Testis (tissue), 3 donors: ENCODE measurements around the gene RUVBL2. TPM values are rescaled to one million over a fixed set of nuclear protein-coding genes. Genes with fewer than 3 reads are reported as not detected.

Experiments used
- DNase-seq: peaks from one replicate; pipeline ENCODE4 v3.0.0-alpha.2; 2019
- H3K27ac ChIP-seq, 2 donors: fragments of 200-600 bp; sonication (generic); one replicate each; pipeline ENCODE4 v1.5.1; 2019
- H3K27me3 ChIP-seq: fragments of 200-600 bp; sonication (generic); one replicate; pipeline ENCODE4 v1.5.1; 2019
- H3K36me3 ChIP-seq: fragments of 200-600 bp; sonication (generic); one replicate; pipeline ENCODE4 v1.5.1; 2017; ENCODE audit warnings: low read depth; ENCODE audit errors: missing control alignments
- H3K4me1 ChIP-seq: fragments of 200-600 bp; sonication (generic); one replicate; pipeline ENCODE4 v1.5.1; 2019
- H3K4me3 ChIP-seq, 2 donors: fragments of 200-600 bp; sonication (generic); one replicate each; pipeline ENCODE4 v1.5.1; 2017 to 2019
- H3K9me3 ChIP-seq: fragments of 200-600 bp; sonication (generic); one replicate; pipeline ENCODE4 v1.5.1; 2017
- CTCF ChIP-seq, 3 experiments: fragments of 450-650 bp in 2 of 3; fragments of 200-600 bp in 1 of 3; sonication (generic) in 1 of 3; IDR thresholded peaks; one replicate each; pipeline ENCODE4 v1.5.1; 2016 to 2019; ENCODE audit warnings: antibody characterized with exemption in 3 of 3, mild to moderate bottlenecking in 2 of 3, moderate library complexity in 1 of 3
- POLR2A ChIP-seq: fragments of 450-650 bp; IDR thresholded peaks from one replicate; pipeline ENCODE4 v1.6.1; 2017; ENCODE audit warnings: antibody characterized with exemption, mild to moderate bottlenecking, moderate library complexity
- WGBS, 2 donors: methylation state at CpG; one replicate each; pipeline ENCODE4 v1.1.5; 2018; 5-methylcytosine and 5-hydroxymethylcytosine counted together
- intact Hi-C: fragments of 100-400 bp; cut with DNase I; formaldehyde crosslinking; loops from one replicate; pipeline ENCODE4 v1.15.1; 2023; ENCODE audit warnings: low total_unique reads
- polyA plus RNA-seq: library from polyadenylated mRNA; stranded (reverse); fragments of 350-450 nt; fragmentation: Illumina TruSeq; extraction: RNeasy Lipid Tissue Mini Kit (QIAGEN cat#74804); gene quantifications from one replicate; pipeline ENCODE4 v1.2.3, GENCODE V29; 2014; ENCODE audit warnings: low read depth, low replicate concordance; ENCODE audit not compliant: insufficient read depth
- total RNA-seq, 2 donors: library from RNA; depleted of rRNA; stranded (reverse); fragments of >200 nt; gene quantifications; one replicate each; pipeline ENCODE4 v1.2.3, GENCODE V29; 2016

Gene RUVBL2
- total and polyA plus RNA-seq, 3 donors from 2014 or later = 299 to 528 (median 395) TPM

- Histone ChIP-seq H3K4me3 (peak within 1 kb of the TSS; percentile 49 to 61), H3K27me3 (no peaks in the 10 kb centered on the region), H3K27ac (no peak within 1 kb of the TSS), H3K9me3 (no peaks in the 10 kb centered on the region), H3K4me1 (peaks cover 14% of the 10 kb centered on the region), H3K36me3 (no peaks in the 10 kb centered on the region)
- TF ChIP-seq POLR2A (no peak), CTCF (IDR thresholded peaks at IDR 0.05) (no peak)
- 5 to 8% methylated on average over 23 to 38 of the region's 38 CpGs for WGBS, 2 donors
- intact Hi-C loops = no loop called here
- peak; percentile 70 for DNase-seq
Measured at GRCh38 chr19:49057636-49058234, 64.0 kb downstream of the RUVBL2 start, which contains the start of gene CGB7. TSS of gene CGB7 (minus strand) at chr19:49057749. CDS start at chr19:49055375, 2,374 bp downstream.

GRCh38 chr19:49058562-49058961 lies 64.9 kb downstream of the RUVBL2 start:
- Histone ChIP-seq H3K36me3 (no peaks in the 10 kb centered on the region), H3K9me3 (no peaks in the 10 kb centered on the region), H3K27me3 (no peaks in the 10 kb centered on the region), H3K4me1 (peaks cover 14% of the 10 kb centered on the region), H3K27ac (no peak overlapping the region), H3K4me3 (no peak overlapping the region)
- WGBS, 2 donors = 30 to 53% methylated on average over 10 of the region's 10 CpGs
- intact Hi-C loops = no loop called here
- DNase-seq = no peak
- TF ChIP-seq POLR2A (no peak), CTCF (IDR thresholded peaks at IDR 0.05) (no peak)

GRCh38 chr19:49059053-49059452 lies 65.4 kb downstream of the RUVBL2 start:
- Histone ChIP-seq H3K36me3 (no peaks in the 10 kb centered on the region), H3K27ac (no peak overlapping the region), H3K4me3 (no peak overlapping the region), H3K9me3 (no peaks in the 10 kb centered on the region), H3K27me3 (no peaks in the 10 kb centered on the region), H3K4me1 (peaks cover 14% of the 10 kb centered on the region)
- 67 to 83% methylated on average over 9 of the region's 9 CpGs for WGBS, 2 donors
- DNase-seq = no peak
- TF ChIP-seq CTCF (IDR thresholded peaks at IDR 0.05) = no peak
- TF ChIP-seq POLR2A = no peak
- intact Hi-C loops = no loop called here

- Histone ChIP-seq H3K4me1 (peaks cover 26% of the 10 kb centered on the region), H3K36me3 (no peaks in the 10 kb centered on the region), H3K4me3 (no peak overlapping the region), H3K27me3 (no peaks in the 10 kb centered on the region), H3K27ac (no peak overlapping the region), H3K9me3 (no peaks in the 10 kb centered on the region)
- TF ChIP-seq POLR2A (no peak), CTCF (IDR thresholded peaks at IDR 0.05) (no peak)
- intact Hi-C loops = no loop called here
- WGBS, 2 donors = 85% methylated on average over 2 of the region's 2 CpGs; no CpG with 5 or more reads in 1 of the 2 donors
- no peak for DNase-seq
Measured at GRCh38 chr19:49061000-49061399, 67.3 kb downstream of the RUVBL2 start.

- WGBS, 2 donors = 86 to 92% methylated on average over 13 to 25 of the region's 25 CpGs
- H3K27me3 ChIP-seq = no peaks in the 10 kb centered on the region
Measured at GRCh38 chr19:49061445-49061844, 67.8 kb downstream of the RUVBL2 start.

More at GRCh38 chr19:49061445-49061844, 67.8 kb downstream of the RUVBL2 start:
- Histone ChIP-seq H3K27ac (no peak overlapping the region), H3K9me3 (no peaks in the 10 kb centered on the region), H3K36me3 (no peaks in the 10 kb centered on the region), H3K4me1 (peaks cover 22% of the 10 kb centered on the region), H3K4me3 (no peak overlapping the region)
- no peak for TF ChIP-seq POLR2A
- no peak for TF ChIP-seq CTCF (IDR thresholded peaks at IDR 0.05)
- intact Hi-C loops = no loop called here
- no peak for DNase-seq
